Fibroblast of skin of scalp (primary cell): ENCODE data around the gene CCDC38.
"Not testable (repeated sequence)": the region's sequence is repeated elsewhere in the genome, so short reads cannot be mapped to it uniquely, and the experiment has no call there.

ENCODE experiments used
- DNase-seq: peaks from one replicate; pipeline ENCODE4 v3.0.0-alpha.2; 2013

CCDC38 gene

GRCh38 chr12:95882080-95882479, 60.3 kb downstream of the CCDC38 start:
- peak; percentile 63 for DNase-seq

- DNase-seq = peak; percentile 52
Observed at GRCh38 chr12:95881331-95881955, 61.0 kb downstream of the CCDC38 start.

- no peak for DNase-seq
Observed at GRCh38 chr12:95880895-95881294, 61.5 kb downstream of the CCDC38 start.

- DNase-seq = no peak
Observed at GRCh38 chr12:95877622-95878021, 64.8 kb downstream of the CCDC38 start.

- no peak for DNase-seq
Observed at GRCh38 chr12:95874452-95874851, 68.0 kb downstream of the CCDC38 start.

GRCh38 chr12:95870897-95871296, 71.5 kb downstream of the CCDC38 start:
- DNase-seq = no peak

GRCh38 chr12:95863337-95863736, 79.1 kb downstream of the CCDC38 start:
- no peak for DNase-seq

- no peak for DNase-seq
Observed at GRCh38 chr12:95862038-95862437, 80.4 kb downstream of the CCDC38 start.

GRCh38 chr12:95859947-95860850, 82.2 kb downstream of the CCDC38 start:
- DNase-seq = no peak

- peak; percentile 30 for DNase-seq
Observed at GRCh38 chr12:95859344-95859816, 83.0 kb downstream of the CCDC38 start.

- peak; percentile 97 for DNase-seq
Observed at GRCh38 chr12:95858451-95859343, 83.7 kb downstream of the CCDC38 start, which contains the start of gene SNRPF. Gene SNRPF, plus strand, starts transcription at chr12:95858952. Its CDS starts 122 bp downstream, at chr12:95859074.

GRCh38 chr12:95857799-95858198, 84.6 kb downstream of the CCDC38 start:
- no peak for DNase-seq

- DNase-seq = no peak
Observed at GRCh38 chr12:95857156-95857555, 85.3 kb downstream of the CCDC38 start.

- DNase-seq = no peak
Observed at GRCh38 chr12:95852133-95852532, 90.3 kb downstream of the CCDC38 start.

GRCh38 chr12:95851606-95852005, 90.8 kb downstream of the CCDC38 start:
- DNase-seq = no peak

- DNase-seq = peak; percentile 48
Observed at GRCh38 chr12:95848575-95849388, 93.6 kb downstream of the CCDC38 start.

GRCh38 chr12:95842426-95842825, 100.0 kb downstream of the CCDC38 start:
- not testable (repeated sequence) for DNase-seq

- peak; percentile 38 for DNase-seq
Observed at GRCh38 chr12:95838125-95838524, 104.3 kb downstream of the CCDC38 start.

- no peak for DNase-seq
Observed at GRCh38 chr12:95837240-95838038, 105.0 kb downstream of the CCDC38 start.

- peak; percentile 33 for DNase-seq
Observed at GRCh38 chr12:95836630-95837239, 105.7 kb downstream of the CCDC38 start.
